Measurements from ENCODE around the gene FLAD1. TPM values are rescaled to one million over a fixed set of nuclear protein-coding genes. Genes with fewer than 3 reads are reported as not detected.

The FLAD1 gene
- total RNA-seq, 1 experiment from 2014 or later: 97.0 TPM

DNA sequence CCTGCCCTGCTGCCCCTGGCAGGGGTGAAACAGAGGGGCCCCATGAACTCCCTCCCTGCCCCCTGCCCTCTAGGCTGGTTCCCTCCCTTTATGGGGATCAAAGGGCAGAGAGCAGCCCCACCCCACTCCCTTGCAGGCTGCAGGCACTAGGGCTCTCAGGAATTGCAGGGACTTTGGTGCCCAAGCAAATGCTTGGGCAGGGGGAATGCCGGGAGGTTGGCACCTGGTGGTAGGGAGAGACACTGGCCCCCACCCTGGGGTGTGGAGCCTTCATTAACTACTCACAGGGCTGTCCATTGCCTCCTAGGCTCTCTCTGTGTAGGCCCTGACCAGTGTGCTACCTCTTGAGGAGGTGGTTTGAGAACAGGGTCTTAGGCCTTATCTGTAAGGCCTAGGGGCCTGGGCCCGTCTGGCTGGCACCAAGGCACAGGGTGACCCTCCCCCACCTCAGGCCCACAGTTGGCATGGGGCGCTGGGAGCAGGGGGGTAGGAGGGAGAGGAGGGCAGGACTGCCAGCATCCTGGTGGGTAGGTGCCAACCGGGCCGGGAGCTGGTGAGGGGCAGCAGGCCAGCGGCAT, 24.2 kb downstream of the FLAD1 start:
- Histone ChIP-seq H3K9me3 (ENCODE audit: control insufficient read depth, low read depth, low read length) (no peaks in the 10 kb centered on the region), H3K27ac (ENCODE audit: insufficient read length, low read depth, low read length) (no peak overlapping the region), H3K4ac (ENCODE audit: low read depth, low read length) (no peak overlapping the region), H3K79me2 (ENCODE audit: insufficient read depth, low read length) (no peaks in the 10 kb centered on the region; the same call in 1 of the 2 replicates), H3K4me1 (ENCODE audit: insufficient read depth, low read length) (peaks cover 5% of the 10 kb centered on the region; the same call in 1 of the 2 replicates), H3K27me3 (ENCODE audit: insufficient read depth, low read length) (no peaks in the 10 kb centered on the region), H4K5ac (ENCODE audit: insufficient read length, low read depth, low read length) (no peak overlapping the region), H3K18ac (ENCODE audit: insufficient read length, low read depth, low read length) (no peak overlapping the region), H4K8ac (replicated peaks; ENCODE audit: insufficient read length, low read depth, low read length) (no peak overlapping the region), H3K14ac (ENCODE audit: insufficient read depth, low read length) (no peak overlapping the region; the same call in 1 of the 2 replicates), H3T11ph (ENCODE audit: low read length) (no peak overlapping the region), H2AK5ac (ENCODE audit: insufficient read length, low read length) (no peak overlapping the region), H4K91ac (ENCODE audit: insufficient read length, low read depth, low read length) (no peak overlapping the region), H2BK20ac (ENCODE audit: low read depth, low read length, poor library complexity, severe bottlenecking) (no peak overlapping the region), H2BK120ac (ENCODE audit: low read depth, low read length, poor library complexity, severe bottlenecking) (no peak overlapping the region), H4K20me1 (ENCODE audit: control insufficient read depth, insufficient read depth, insufficient read length) (no peaks in the 10 kb centered on the region), H2BK12ac (ENCODE audit: insufficient read length, low read depth, low read length) (no peak overlapping the region), H3K9ac (ENCODE audit: extremely low read depth, insufficient read length, low read length) (no peak overlapping the region), H2BK5ac (ENCODE audit: insufficient read length, low read length) (no peak overlapping the region), H3K56ac (ENCODE audit: insufficient read length, low read depth, low read length) (no peak overlapping the region), H2BK15ac (ENCODE audit: low read depth, low read length) (no peak overlapping the region), H3K79me1 (ENCODE audit: insufficient read depth, low read depth, low read length, poor library complexity, severe bottlenecking) (no peaks in the 10 kb centered on the region), H3K4me2 (ENCODE audit: insufficient read depth, insufficient read length, low read length) (no peak overlapping the region), H3K23ac (ENCODE audit: insufficient read length, low read depth, low read length) (no peak overlapping the region), H2AFZ (ENCODE audit: low read length) (no peak overlapping the region), H3K23me2 (ENCODE audit: insufficient read length, low read depth, low read length, poor library complexity, severe bottlenecking) (peaks cover 13% of the 10 kb centered on the region)
- Mint-ChIP-seq H3K4me3 (no peak overlapping the region), H3K9me3 (no peaks in the 10 kb centered on the region; a peak in 1 of 5 replicates), H3K36me3 (ENCODE audit: insufficient read depth in 1 of 3, low read depth in 3 of 3) (peaks cover 0 to 1% (median 0%) of the 10 kb centered on the region in 3 experiments; a peak in 2 of 7 replicates), H3K27me3 (ENCODE audit: low read depth) (no peaks in the 10 kb centered on the region), H3K4me1 (peaks cover 45 to 62% of the 10 kb centered on the region in 2 experiments), H3K27ac (no peak overlapping the region)
- DNase-seq: no peak
- TF ChIP-seq, protein P1, sequence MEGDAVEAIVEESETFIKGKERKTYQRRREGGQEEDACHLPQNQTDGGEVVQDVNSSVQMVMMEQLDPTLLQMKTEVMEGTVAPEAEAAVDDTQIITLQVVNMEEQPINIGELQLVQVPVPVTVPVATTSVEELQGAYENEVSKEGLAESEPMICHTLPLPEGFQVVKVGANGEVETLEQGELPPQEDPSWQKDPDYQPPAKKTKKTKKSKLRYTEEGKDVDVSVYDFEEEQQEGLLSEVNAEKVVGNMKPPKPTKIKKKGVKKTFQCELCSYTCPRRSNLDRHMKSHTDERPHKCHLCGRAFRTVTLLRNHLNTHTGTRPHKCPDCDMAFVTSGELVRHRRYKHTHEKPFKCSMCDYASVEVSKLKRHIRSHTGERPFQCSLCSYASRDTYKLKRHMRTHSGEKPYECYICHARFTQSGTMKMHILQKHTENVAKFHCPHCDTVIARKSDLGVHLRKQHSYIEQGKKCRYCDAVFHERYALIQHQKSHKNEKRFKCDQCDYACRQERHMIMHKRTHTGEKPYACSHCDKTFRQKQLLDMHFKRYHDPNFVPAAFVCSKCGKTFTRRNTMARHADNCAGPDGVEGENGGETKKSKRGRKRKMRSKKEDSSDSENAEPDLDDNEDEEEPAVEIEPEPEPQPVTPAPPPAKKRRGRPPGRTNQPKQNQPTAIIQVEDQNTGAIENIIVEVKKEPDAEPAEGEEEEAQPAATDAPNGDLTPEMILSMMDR (conservative IDR thresholded peaks at IDR 0.05): no peak
- no CpG with 5 or more reads among the region's 6 CpGs for WGBS (ENCODE audit: extremely low coverage, insufficient read length, low lambda C conversion rate)

Data from H9 (cell line).